NCI-H2227 (cell line): ENCODE measurements around the gene CATSPERB.
"Not testable (repeated sequence)": the region's sequence is repeated elsewhere in the genome, so short reads cannot be mapped to it uniquely, and the experiment has no call there.

ENCODE experiments used
- DNase-seq: peaks from one replicate; lab custom pipeline; 2025; ENCODE audit not compliant: unreplicated experiment; lab: John Stamatoyannopoulos, UW

CATSPERB gene

GRCh38 chr14:91731986-91732385 is at the start of gene CATSPERB:
Gene CATSPERB, minus strand, starts transcription at chr14:91732086. Its CDS starts 2,607 bp downstream, at chr14:91729479.
- DNase-seq, result no peak

- no peak for DNase-seq
Measured at GRCh38 chr14:91780452-91780851, 48.6 kb upstream of the CATSPERB start.

GRCh38 chr14:91778217-91778616 is 46.3 kb upstream of the CATSPERB start:
- DNase-seq, result no peak

- DNase-seq, result no peak
Measured at GRCh38 chr14:91774140-91775096, 42.5 kb upstream of the CATSPERB start.

GRCh38 chr14:91770185-91770584 is 38.3 kb upstream of the CATSPERB start:
- DNase-seq, result no peak

GRCh38 chr14:91755570-91756295 is 23.8 kb upstream of the CATSPERB start:
- DNase-seq, result no peak

- DNase-seq, result no peak
Measured at GRCh38 chr14:91754819-91755218, 22.9 kb upstream of the CATSPERB start.

GRCh38 chr14:91754185-91754584 is 22.3 kb upstream of the CATSPERB start:
- no peak for DNase-seq

- no peak for DNase-seq
Measured at GRCh38 chr14:91753501-91754128, 21.7 kb upstream of the CATSPERB start.

GRCh38 chr14:91752961-91753360 is 21.1 kb upstream of the CATSPERB start:
- no peak for DNase-seq

GRCh38 chr14:91751719-91752118 is 19.8 kb upstream of the CATSPERB start:
- DNase-seq, result no peak

- no peak for DNase-seq
Measured at GRCh38 chr14:91750634-91751198, 18.8 kb upstream of the CATSPERB start.

GRCh38 chr14:91749868-91750267 is 18.0 kb upstream of the CATSPERB start:
- no peak for DNase-seq

- DNase-seq, result no peak
Measured at GRCh38 chr14:91748049-91748448, 16.2 kb upstream of the CATSPERB start.

GRCh38 chr14:91745344-91745743 is 13.5 kb upstream of the CATSPERB start:
- DNase-seq, result no peak

- no peak for DNase-seq
Measured at GRCh38 chr14:91744068-91744480, 12.2 kb upstream of the CATSPERB start.

- no peak for DNase-seq
Measured at GRCh38 chr14:91743305-91743653, 11.4 kb upstream of the CATSPERB start.

- DNase-seq, result no peak
Measured at GRCh38 chr14:91742621-91743304, 10.9 kb upstream of the CATSPERB start.

GRCh38 chr14:91739867-91740266 is 8.0 kb upstream of the CATSPERB start:
- not testable (repeated sequence) for DNase-seq

GRCh38 chr14:91737619-91738018 is 5.7 kb upstream of the CATSPERB start:
- DNase-seq, result no peak
